Cerebellar nuclear complex (tissue), 1 donor: ENCODE data around the gene D2HGDH.
"Not testable (repeated sequence)": the region's sequence is repeated elsewhere in the genome, so short reads cannot be mapped to it uniquely, and the experiment has no call there.

Experiments
- DNase-seq, 2 experiments: peaks; one replicate each; lab custom pipeline; 2025; lab: John Stamatoyannopoulos, UW

D2HGDH gene

DNA sequence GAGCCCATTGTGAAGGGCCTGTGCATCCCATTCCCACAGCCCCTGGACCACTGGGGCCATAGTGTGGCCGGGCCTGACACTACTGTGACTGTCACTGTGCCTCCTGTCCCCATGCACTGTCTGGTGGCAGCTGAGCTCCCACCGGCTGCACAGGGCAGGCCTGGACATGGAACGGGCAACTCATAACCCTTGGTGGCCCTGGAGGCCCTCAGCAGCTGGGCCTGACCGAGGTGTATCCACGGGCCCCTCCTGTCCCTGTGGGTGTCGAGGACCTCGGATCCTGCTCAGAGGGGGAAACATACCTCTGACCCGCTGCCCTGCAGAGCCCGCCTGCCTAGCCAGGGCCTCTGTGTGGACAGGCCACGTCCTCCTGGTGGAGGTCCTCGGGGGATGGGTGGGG is 34.4 kb downstream of the D2HGDH start:
- no peak for DNase-seq

DNA sequence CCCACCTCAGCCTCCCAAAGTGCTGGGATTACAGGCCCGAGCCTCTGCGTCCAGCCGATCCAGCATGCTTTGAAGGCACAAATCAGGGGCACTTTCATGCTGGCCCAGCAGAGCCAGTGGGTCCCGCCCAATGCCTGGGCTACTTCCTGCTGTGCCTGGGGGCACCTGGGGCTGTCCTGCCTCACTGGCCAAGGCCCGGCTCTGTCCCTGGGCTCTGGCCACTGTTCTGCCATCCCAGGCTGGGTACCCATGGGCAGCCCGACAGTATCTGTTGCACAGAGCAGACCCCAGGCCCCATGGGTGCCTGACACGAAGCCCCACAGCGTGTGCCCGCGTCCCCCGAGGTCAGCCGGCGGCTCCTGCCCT is 35.4 kb downstream of the D2HGDH start:
- no peak for DNase-seq

DNA sequence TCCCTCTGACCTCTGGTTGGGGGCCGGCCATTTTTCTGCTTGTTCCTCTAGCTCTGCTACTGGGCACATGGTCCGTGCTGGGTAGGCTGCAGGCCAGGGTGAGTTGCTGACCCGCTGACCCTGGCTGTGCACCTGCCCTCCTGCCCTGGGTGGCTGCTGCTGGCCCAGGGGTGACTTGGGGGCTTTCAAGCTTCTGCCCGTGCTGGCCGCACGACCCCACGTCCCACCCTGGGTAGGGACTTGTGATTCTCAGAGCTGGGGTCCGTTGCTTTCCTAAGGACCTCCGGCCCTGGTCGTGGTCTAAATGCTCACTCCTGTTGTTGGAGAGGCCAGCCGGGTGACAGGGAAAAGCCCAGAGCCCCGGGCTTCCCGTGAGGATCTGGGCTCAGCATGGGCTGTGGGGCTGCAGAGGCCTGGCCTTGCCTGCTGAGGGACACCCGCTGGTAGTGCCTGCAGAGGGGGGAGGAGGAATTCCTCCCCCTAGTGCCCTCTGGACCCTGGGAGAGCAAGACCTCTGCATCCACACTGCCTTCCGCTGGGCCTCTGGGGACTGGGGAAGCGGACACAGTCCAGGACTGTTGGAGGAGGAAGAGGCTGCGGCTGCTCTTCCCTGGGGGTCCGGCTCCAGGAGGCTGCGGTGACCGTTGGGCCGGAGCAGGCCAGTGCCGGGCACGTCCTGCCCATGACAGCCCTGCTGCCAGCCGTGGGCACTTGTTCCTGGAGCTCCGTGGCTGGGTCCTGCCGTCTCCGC is 35.9 kb downstream of the D2HGDH start:
- DNase-seq = no peak

DNA sequence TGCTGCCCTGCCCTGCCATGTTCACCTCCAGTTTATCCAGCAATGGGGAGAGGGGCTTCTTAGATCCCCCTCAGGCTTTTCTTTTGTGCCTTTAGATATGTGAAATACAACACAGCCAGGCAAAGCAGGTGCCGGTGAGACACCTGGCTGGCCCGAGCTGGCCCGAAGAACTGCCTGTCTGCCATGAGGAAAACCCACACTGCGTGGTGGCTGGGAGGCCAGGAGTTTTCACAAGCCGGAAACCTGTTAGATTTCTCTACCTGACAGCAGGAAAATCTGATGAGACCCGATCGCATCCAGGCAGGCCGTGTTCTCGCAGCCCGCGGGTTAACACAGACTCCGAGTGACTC is 36.5 kb downstream of the D2HGDH start:
- no peak for DNase-seq

DNA sequence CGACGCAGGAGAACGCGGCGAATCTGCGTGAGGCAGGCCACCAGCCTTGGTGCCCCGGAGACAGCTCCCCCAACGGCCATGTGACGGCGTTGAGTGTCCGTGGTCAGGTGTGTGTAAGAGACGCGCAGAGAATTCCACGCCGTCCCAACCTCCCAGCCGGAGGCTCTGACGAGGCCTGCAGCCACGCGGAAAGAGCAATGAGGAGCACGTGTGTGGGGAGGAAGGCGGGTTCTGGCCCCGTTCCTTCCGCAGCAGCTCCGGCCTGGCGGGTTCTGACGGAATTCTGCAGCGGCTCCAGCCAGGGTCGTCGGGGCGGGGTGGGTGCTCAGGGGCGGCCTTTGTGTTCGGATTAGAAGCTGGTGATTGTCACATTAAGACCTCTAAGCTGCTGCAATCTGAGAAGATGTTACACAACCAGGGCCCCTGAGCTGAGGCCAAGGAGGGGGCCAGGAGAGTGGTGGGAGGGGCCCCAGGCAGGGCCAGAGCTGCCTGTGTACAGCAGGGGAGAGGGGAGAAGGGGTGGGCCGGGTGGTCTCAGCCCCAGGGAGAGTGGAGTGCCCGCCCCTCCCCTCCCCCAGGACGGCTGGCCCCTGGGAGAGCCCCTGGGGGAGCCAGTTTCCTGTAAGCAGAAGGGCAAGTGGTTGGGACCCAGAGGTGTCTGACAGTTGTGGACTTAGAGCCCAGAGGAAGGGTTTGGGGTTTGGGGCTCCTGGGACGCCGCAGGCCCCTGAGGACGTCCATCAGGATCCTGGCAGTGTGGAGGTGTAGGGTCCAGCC is 37.0 kb downstream of the D2HGDH start:
- DNase-seq = no peak

DNA sequence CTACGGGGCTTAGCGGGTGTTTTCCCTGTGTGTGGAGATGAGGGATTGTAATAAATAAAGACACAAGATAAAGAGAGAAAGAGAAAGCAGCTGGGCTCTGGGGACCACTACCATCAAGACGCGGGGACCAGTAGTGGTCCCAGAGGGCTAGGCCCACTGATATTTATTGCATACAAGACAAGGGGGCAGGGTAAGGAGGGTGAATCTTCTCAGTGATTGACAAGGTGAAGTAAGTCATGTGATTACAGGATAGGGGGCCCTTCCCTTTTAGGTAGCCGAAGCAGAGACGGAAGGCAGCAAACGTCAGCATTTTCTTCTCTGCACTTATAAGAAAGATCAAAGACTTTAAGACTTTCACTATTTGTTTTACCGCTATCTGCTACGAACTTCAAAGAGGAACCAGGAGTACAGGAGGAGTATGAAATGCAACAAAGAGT is 37.7 kb downstream of the D2HGDH start:
- no peak for DNase-seq

DNA sequence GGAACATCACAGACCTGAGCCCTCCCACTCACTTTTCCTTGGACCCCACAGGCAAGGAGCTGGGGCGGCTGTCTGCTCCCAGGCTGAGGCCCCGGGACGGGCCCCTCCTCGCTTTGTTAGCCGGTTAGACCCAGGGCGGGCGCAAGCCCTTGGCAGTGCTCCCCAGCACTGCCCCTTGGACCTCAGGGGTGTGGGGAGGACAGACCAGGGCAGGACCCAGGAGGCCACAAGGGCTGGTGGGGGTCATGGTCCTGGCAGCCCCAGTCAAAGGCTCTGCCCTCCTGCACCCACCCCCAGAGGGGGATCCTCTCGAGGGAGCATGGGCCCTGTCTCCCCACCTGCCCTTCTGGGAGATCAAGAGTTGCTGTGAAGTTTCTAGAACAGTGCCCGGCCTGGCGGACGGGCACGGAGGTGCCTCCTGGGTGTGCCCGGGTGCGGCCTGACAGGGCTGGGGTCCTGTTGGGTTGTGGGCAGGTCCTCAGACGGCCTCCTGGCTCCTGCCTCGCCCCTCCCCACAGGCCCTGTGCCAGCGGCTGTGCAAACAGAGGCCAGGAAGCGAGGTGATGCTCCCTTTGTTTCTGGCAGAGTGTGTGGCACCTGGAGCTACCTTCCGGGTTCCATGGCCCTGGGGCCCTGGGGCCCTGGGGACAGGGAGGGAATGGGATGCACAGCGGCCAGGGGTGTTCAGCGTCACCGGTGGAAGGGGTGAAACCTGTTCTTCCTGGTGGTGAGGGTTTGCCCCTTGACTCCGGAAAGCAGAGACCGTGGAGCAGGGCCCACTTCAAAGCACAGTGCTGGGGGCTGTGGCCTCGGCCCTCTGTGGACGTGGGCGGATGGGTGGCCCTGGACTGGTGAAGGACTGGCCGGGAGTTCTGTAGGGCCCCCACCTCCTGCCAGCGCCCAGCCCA is 39.3 kb downstream of the D2HGDH start:
- DNase-seq = no peak

DNA sequence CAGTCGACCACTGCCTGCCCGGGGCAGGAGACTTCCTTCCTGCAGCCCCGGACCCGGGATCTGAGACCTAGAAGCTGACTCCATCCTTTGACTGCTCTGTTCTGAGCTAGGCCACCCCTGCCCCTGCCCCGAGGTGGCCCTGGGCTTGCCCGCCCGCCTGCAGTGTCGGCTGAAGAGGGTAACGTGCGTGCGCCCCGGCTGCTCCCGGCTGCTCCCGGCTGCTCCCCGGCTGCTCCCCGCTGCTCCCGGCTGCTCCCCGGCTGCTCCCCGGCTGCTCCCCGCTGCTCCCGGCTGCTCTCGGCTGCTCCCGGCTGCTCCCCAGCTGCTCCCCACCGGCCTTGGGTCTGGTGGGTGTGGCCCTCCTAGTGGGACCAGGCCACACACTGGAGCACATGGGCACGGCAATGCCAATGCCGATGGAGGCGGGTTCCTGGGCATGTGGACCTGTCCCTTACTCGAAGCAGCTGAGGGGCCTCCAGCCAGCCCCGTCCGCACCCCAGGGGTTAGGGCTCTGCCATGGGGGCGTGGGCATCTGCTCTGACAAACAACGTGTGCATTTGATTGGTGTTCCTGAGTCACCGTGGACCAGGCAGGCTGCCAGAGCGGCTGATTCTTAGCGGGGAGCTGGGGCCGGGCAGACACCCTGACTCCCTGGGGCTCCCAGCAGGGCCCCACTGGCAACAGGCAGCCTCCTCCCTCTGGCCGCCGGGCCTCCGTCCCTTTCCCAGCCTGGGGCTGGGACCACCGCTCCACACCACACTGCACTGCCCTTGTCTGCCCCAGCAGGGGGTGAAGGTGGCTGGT is 40.2 kb downstream of the D2HGDH start:
- no peak for DNase-seq

DNA sequence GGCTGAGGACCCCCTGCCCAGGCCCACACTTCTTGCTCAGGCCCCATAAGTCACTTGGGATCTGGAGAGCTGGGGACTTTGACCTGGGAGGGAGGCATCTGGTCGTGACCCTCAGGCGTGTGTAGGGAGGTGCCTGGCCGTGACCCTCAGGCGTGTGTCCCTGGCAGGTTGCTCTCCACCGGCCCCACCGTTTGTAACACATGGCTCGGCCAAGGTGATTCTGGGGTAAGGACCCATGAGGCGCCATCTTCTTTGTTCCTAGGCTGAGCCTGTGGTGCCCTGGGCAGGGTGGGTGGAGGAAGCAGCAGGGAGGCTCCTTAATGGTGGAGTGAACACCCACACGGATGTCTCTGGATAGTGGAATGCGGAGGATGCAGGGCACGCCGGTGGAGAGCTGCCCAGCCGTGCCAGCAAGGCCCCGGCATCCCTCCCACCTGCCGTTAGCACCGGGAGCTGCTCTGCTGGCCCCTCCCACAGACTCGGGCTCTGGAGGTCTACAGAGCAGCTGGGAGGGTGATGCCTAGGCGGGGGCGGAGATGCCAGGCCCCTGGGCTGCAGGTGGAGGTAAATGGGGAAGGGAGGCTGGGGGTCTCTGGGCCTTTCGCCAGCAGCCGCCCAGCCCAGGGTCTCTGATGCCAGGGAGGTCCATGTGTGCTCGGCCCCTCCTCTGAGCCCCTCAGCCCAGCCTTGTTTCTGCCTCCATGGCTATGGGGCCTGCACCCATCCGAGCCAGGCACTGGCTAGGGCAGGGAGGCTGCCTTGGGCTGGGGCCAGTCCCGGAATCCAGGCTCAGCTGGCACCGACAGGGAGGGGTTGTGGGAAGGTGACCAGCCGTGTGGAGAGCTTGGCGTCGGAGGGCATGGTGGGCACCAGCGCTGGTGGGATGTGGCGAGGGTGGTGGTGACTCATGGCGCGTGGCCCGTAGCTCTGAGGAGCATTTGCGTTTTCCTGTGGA is 41.1 kb downstream of the D2HGDH start:
- no peak for DNase-seq

DNA sequence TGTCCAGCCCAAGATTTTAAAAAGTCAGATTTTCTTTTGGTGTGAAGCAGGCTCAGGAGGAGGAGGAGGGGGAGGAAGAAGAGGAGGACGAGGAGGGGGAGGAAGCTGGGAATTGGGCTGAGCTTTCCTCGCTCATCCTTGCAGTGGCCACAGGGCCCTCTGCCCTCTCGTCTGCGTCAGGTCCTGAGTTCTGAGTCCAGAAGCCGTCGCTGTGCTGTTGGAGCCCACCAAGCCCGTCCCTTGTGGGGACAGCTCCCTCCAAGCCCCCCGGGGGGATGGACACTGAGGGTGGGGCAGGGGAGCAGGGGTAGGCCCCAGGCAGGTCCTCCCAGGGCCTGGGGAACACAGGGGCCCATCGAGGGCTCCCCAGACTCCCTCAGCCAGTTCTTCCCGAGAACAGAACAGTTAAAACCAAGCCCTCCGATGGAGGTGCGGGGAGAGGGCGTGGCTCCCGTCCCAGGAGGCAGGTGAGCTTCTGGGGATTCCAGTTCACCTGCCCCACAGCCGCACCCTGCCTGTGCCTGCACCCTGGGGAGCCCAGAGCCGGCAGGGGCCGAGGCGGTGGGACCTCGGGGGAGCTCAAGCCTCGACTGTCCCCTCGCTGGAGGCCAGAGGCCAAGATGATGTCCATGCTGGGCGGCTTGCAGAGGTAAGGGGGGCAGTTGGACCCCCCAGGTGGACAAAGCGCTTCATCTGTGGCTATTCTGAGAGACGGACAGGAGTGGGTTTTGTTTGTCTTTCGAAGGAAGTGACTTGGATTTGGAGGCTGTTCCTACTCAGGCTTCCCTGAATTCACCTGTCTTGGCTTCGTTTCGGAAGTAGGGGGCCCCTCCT is 42.1 kb downstream of the D2HGDH start, which contains the start of gene GAL3ST2:
GAL3ST2 (plus strand) TSS at position 487 of the 834 bp plus-strand sequence; CDS start at position 621, 134 bp downstream.
- no peak for DNase-seq

DNA sequence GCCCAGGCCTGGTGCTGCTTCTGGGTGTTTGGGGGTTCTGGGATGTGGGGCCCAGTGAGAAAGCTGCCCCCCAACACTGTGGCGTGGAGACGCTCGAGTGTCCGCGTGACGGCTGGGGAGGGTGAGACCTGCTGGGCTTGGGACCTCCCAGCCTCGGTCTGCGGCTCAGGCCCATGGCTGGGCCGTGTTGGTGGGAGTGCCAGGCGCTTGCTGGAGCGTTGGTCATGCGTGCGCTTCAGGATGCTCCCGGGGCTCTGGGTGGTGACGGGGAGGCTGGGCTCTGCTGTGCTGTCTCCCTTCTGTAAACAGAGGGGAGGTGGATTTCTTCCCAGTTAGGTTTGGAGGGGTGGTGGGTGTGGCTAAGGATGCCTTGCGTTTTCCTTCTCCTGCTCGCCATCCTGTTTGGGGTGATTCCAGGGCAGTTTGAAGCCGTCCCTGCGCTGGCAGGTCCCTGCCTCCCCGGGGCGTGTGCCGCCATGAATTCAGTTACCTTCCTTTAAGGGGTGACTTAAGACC is 42.8 kb downstream of the D2HGDH start:
- no peak for DNase-seq

DNA sequence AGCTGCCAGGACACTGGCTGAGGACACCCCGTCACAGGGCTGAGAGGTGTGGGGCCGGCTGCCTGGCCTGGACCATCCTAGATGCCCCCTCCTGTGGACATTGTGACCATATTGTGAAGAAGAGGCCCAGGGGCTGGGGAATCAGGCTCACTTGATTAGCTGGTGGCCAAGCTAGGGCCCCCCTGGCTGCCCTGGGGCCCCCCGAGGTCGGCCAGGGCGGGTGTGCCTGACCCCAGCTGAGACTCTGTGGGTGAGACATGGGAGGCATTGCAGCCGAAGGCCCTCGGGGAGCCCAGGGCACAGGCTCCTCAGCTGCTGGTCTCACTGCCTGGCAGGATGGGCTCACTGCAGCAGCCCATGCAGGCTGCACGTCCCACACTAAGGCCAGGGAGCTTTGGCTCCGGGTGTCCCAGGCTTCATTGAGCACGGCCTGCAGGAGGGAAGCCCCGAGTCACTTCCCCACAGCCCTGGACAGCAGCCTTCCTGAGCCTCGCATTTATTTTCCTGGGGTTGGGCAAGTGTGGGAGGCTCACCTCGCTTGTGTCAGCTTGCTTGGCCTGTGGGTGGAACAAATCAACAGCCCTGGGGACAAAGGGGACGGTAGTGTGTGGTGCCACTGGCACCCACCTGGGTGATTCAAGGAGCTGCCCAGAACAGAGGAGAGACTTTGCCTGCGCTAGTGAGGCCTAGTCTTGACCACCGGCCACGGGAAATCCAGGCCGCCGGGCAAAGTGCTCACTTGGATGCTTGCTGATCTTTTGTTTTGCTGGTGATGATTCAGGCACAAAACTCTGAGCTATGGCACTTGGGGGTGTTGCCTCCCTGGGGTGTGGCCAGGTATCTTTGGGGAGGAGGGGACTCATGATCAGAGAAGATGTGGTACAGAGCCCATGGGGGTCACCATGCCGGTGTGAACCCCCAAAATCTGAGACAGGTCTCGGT is 43.5 kb downstream of the D2HGDH start:
- no peak for DNase-seq

DNA sequence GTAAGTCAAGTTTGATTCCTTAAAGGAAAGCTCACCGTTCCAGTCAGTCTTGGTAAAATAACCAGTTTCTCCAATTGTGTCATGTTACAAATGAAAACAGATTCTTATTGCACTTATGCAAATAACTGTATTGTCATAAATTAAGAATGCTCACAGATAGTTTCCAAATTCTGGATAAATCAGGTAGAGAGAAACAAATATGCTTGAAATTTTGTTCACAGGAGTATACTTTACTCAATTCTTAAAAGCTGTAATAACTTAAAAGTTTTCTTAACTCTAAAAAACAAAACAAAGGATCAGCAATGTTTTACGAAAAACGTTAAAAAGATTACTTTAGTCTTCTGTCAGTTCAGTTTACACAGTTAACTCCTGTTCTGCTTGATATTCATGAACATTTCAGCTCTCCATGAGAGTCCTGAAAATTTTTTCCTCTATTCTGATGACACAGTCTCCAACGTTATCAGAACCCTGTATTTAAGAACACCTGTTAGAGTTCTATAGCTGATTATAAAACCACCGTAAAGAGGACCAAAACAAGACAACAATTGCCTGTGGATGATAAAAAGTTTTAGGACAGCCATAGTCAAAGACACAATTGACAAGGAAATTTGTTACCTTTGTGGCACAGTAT is 46.6 kb downstream of the D2HGDH start:
- no peak for DNase-seq

DNA sequence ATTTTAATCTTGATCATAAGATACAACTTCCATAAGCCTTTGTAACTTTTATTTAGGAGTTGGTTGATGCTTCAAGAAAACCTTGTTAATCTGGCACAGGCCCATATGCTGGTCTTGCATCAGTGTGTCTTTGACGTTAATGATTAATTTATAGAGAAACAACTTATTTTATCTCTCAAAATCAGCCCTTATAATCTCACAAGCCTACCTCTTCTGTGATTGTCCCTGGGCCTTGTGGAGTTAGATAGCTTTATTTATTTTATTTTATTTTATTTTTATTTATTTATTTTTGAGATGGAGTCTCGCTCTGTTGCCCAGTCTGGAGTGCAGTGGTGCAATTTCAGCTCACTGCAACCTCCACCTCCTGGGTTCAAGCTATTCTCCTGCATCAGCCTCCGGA is 47.6 kb downstream of the D2HGDH start:
- not testable (repeated sequence) for DNase-seq

DNA sequence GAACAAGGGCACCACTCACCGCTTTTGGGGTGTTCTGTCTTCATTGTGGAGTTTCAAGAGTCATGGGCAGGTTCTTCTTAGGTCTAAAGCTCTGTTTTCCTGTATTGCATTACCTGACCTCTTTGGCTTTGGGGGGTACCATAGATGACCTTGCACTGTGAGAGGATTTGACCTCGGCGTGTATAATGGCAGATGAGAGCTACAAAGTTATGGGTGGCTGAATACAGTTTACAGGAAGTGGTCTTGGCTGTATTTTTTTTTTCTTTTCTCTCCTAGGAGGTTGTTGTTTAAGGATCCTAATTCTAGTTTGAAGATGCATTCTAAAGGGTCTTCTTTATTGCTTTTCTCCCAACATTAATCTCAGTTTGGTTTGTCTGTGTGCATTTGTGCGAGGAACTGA is 53.7 kb downstream of the D2HGDH start:
- DNase-seq = no peak

DNA sequence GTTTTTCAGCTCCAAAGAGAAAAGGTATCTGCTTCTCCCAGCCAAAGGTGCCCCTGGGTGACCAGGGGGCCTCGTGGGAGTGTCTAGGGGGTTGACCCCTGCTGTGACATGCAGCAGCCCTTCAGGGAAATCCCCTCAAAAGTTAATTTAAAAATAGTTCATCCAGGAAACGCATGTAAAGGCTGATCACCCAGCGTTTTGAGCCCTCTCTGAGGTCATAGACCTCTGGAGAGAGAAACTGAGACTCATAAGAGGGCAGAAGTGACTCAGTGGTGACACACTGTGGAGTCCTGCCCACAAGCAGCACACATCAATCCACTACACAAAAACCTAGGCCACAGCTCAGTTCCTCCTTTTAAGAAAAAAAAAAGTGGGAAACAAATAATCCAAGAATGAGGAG is 54.1 kb downstream of the D2HGDH start:
- DNase-seq = no peak

DNA sequence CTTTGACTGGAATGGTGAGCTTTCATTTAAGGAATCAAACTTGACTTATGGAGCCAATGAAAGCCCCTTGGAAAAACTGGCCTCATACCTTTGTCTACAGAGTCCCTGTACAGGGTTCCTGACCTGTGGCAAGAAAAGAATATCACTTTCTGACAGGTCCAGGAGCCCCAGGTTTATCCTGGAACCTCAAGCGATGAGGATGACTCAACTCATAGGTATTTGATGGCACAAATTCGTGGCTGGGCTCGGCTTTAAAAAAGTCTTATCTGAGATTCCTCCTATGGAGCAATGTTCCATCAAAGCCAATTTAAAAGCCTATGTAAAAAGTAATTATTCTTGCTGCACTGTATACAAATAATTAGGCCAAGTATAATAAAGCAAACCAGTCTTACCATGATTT is 57.0 kb downstream of the D2HGDH start:
- DNase-seq = not testable (repeated sequence)

DNA sequence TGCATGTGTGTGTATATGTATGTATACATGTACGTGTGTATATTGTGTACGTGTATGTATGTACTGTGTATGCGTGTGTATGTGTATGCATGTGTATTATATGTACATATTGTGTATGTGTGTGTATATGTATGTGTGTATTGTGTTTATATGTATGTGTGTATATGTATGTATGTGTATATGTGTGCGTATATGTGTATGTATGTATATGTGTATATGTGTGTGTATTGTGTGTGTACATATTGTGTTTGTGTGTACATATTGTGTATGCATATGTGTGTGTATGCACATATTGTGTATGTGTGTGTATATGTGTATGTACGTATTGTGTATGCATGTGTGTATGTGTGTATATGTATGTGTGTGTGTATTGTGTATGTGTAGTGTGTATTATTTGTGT is 59.0 kb downstream of the D2HGDH start:
- no peak for DNase-seq
